Adipose tissue (tissue), 3 donors: ENCODE data around the gene LPAR2. TPM values are rescaled to one million over a fixed set of nuclear protein-coding genes. Genes with fewer than 3 reads are reported as not detected.

Experiments
- H3K27ac ChIP-seq: one replicate; pipeline ENCODE4 v1.5.1; 2013; ENCODE audit warnings: low read depth, low read length
- WGBS, 3 donors: extraction: QIAGEN DNeasy Blood & Tissue Kit; methylation state at CpG; one replicate each; pipeline ENCODE4 v1.1.7; 2013; 5-methylcytosine and 5-hydroxymethylcytosine counted together
- polyA plus RNA-seq, 3 donors: library from polyadenylated mRNA; stranded (reverse); fragments of 200-250 nt; gene quantifications; one replicate each; pipeline ENCODE4 v1.2.3, GENCODE V29; 2013
- donor health status: healthy with polysubstance abuse.
- donor health status: Bipolar disorder and iron deficiency.
- donor health status: healthy.

Gene LPAR2
- polyA plus RNA-seq, 3 donors, result 3.0 to 18.4 (median 12.6) TPM

DNA sequence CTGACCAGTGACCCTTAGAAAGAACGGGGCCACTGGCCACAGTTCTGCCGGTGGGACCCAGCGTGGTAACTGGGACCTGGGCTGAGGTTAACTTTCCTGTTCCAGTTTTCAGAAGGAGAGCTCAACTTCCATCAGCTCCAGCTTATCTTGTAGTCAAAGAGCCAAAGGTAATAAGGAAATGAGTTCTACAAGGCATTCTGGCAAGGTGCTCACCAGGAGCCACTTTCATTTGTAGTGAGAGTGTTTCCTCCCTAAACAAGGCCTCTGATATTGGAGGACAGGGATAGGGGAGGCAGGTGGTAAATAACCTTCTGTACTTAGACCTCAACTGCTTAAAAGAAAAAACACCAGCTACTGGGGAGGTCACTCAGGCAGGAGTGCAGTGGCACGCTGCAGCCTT lies 47.6 kb downstream of the LPAR2 start:
- WGBS, 3 donors, result 91 to 96% (median 94%) methylated on average over 4 of the region's 4 CpGs
- no peak overlapping the region for H3K27ac ChIP-seq

DNA sequence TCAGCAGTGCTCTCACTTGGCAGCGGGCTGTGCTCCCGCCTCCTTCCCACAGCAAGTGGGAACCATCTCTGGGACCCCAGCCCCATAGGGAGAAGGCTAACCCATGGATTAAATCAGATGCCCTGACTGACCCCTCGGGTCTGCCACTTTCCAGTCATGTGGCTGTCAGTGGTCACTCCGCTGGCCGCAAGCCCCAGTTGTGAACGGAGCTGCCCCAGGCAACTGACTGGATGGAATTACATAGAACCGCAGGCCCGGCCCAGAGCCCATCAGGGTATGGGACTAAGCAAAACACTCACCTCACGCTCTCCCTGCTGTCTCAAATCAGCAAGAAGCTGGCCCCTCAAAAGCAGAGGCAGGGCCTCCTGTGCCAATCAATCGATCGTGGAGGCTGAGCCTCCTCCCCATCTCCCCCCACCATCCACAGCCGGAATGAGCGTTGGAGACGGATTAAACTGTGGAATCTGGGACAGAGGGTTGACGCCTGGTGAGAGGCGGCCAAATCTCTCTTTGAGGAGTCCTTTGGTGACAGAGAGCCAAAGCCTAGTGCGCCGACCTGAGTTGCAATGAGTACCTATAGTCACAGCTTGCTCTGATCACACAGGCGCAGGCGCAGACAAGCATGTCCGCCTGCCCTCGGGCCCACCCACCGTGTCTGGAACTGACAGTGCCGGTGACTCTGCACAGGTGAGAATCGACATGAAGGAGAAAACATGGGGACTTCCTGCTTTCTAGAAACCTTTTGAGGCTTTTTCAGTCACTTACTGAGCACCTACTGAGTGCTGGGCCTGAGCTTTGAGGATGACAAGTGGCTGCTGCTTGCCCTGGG lies 48.3 kb downstream of the LPAR2 start:
- H3K27ac ChIP-seq, result no peak overlapping the region
- WGBS, 3 donors, result 79 to 90% (median 88%) methylated on average over 25 of the region's 25 CpGs

DNA sequence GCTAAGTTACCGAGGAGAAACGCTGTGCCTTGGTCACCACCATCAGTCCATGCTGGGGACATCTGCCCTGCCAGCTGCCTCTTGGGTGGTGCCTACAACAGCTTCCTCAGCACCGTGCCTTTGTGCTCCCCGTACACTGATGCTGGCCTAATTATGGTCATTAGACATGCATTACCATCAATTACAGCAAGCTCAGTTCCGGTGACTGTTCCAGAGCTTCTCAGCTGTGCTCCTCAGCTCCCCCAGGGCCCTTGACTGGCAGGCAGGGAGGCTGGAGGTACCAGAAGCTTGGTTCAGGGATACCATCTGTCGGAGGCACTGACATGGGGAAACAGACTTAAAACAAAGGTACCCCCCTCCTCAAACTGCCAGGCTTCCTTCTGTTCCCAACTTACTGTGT lies 49.8 kb downstream of the LPAR2 start:
- WGBS, 3 donors, result 79 to 90% (median 84%) methylated on average over 6 of the region's 6 CpGs

DNA sequence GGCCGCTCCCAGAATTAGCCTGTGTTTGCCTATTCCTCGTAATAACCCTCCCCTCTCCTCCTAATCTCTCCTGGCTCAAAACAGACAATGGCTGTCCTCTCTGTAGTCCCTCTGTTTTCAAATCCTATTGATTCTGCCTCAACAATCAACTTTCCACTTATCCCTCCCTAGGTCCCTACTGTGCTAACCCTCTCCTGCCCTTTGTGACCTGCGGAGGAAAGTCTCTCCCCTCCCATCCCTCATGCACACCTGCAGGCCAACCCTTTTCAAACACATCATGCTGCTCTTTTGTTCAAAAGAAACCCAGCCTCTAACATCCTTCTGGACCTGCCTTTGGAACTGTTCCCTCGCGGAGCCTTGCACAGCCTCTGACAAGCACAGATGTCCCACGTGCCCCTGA lies 52.6 kb downstream of the LPAR2 start:
- 62 to 79% (median 78%) methylated on average over 6 of the region's 6 CpGs for WGBS, 3 donors

More for the DNA sequence above, 49.8 kb downstream of the LPAR2 start:
- H3K27ac ChIP-seq, result no peak overlapping the region

More for the DNA sequence above, 52.6 kb downstream of the LPAR2 start:
- H3K27ac ChIP-seq, result no peak overlapping the region

Other genes starting within 250 kb of the LPAR2 start
- gene GATAD2A, start 222.5 kb downstream of the LPAR2 start, polyA plus RNA-seq, result 10 to 100 TPM; 12.6 to 33.8 (median 24.9) TPM
- 1 to 10 TPM in 2 of 3 donors, under 1 TPM in 1; 0.82 to 1.2 (median 1.1) TPM for gene TSSK6, start 112.7 kb downstream of the LPAR2 start, polyA plus RNA-seq
- 100 to 1,000 TPM; 169 to 404 (median 248) TPM for gene NDUFA13, start 112.0 kb downstream of the LPAR2 start, polyA plus RNA-seq
- gene YJEFN3, start 99.3 kb downstream of the LPAR2 start, polyA plus RNA-seq, result 1 to 10 TPM; 3.7 to 4.9 (median 4.5) TPM
- under 1 TPM in 2 of 3 donors, not detected in 1; 0.03 to 0.49 TPM for gene CILP2, start 90.0 kb downstream of the LPAR2 start, polyA plus RNA-seq
- gene PBX4, start 9.5 kb downstream of the LPAR2 start, polyA plus RNA-seq, result 1 to 10 TPM in 1 of 3 donors, under 1 TPM in 2; 0.34 to 1.6 (median 0.86) TPM
- gene GMIP, start 15.4 kb upstream of the LPAR2 start, polyA plus RNA-seq, result 10 to 100 TPM in 1 of 3 donors, 1 to 10 TPM in 2; 4.9 to 10.7 (median 6.6) TPM
- 10 to 100 TPM; 14.5 to 30.3 (median 24.5) TPM for gene ATP13A1, start 35.5 kb upstream of the LPAR2 start, polyA plus RNA-seq
- 1 to 10 TPM; 2.9 to 5.1 (median 3.1) TPM for gene ZNF101, start 40.6 kb upstream of the LPAR2 start, polyA plus RNA-seq
- 1 to 10 TPM; 1.3 to 2.2 (median 1.8) TPM for gene ZNF14, start 104.9 kb upstream of the LPAR2 start, polyA plus RNA-seq
- gene ZNF506, start 193.5 kb upstream of the LPAR2 start, polyA plus RNA-seq, result 10 to 100 TPM in 1 of 3 donors, 1 to 10 TPM in 2; 5.2 to 11.9 (median 5.4) TPM
- 1 to 10 TPM; 2.1 to 3.2 (median 2.3) TPM for gene ZNF253, start 237.7 kb upstream of the LPAR2 start, polyA plus RNA-seq